Endothelial cell of umbilical vein (primary cell): Measurements from ENCODE around the gene LSM2. TPM values are rescaled to one million over a fixed set of nuclear protein-coding genes. Genes with fewer than 3 reads are reported as not detected.

ENCODE experiments used
- BruUV-seq: library from RNA; stranded (reverse); fragments of 400-500 nt; replicated peaks from 2 replicates; lab custom pipeline; 2021; lab: Mats Ljungman, UMichigan
- CTCF ChIA-PET: fragments of 300-600, 350-600 bp; sonication (Branson Sonifier 250); formaldehyde crosslinking; loops from one replicate; lab custom pipeline; 2021; ENCODE audit warnings: antibody characterized with exemption, inconsistent platforms; lab: Charles Lee
- POLR2A ChIA-PET: fragments of 300-600, 350-600 bp; sonication (Branson Sonifier 250); formaldehyde crosslinking; loops from one replicate; lab custom pipeline; 2021; ENCODE audit warnings: antibody characterized with exemption, inconsistent platforms; lab: Charles Lee
- DNase-seq: peaks from one replicate; pipeline ENCODE4 v3.0.0-alpha.2; 2011; ENCODE audit warnings: low read depth, low spot score
- FAIRE-seq: peaks from 2 replicates; lab custom pipeline; 2011; peaks lifted over from hg19 to GRCh38; lab: Jason Lieb, UNC
- H2AFZ ChIP-seq: 2 replicates; pipeline ENCODE4 v1.6.0; 2012; ENCODE audit warnings: low read depth, low read length, control low read depth, inconsistent platforms
- H3K27ac ChIP-seq: 2 replicates; pipeline ENCODE4 v1.5.1; 2011; ENCODE audit warnings: low read depth, mild to moderate bottlenecking, control low read depth, low read length, moderate library complexity; ENCODE audit not compliant: insufficient read depth
- H3K27me3 ChIP-seq, 2 experiments: 2 replicates each; pipeline versions ENCODE4 v1.6.0 to v1.6.1; 2011; ENCODE audit warnings: low read length in 2 of 2, mixed read lengths in 1 of 2; ENCODE audit not compliant: control insufficient read depth in 2 of 2, insufficient read depth in 2 of 2
- H3K36me3 ChIP-seq, 2 experiments: 2 replicates in 1 of 2; 3 replicates in 1 of 2; pipeline ENCODE4 v1.5.1; 2011; ENCODE audit warnings: low read length in 2 of 2, mild to moderate bottlenecking in 1 of 2, moderate library complexity in 1 of 2; ENCODE audit not compliant: control insufficient read depth in 2 of 2, insufficient read depth in 2 of 2; ENCODE audit errors: extremely low read depth in 1 of 2
- H3K4me1 ChIP-seq: 3 replicates; pipeline ENCODE4 v1.5.1; 2011; ENCODE audit warnings: mild to moderate bottlenecking, low read length; ENCODE audit not compliant: control insufficient read depth, insufficient read depth; ENCODE audit errors: extremely low read depth
- H3K4me2 ChIP-seq: 2 replicates; pipeline ENCODE4 v1.6.1; 2011; ENCODE audit warnings: low read length, control low read depth, mixed read lengths; ENCODE audit not compliant: insufficient read depth
- H3K4me3 ChIP-seq, 3 experiments: fragments of 200-600 bp in 1 of 3; sonication (generic), shearing (Covaris generic) in 1 of 3; replicated peaks in 1 of 3; 2 replicates each; pipeline ENCODE4 v1.5.1; 2011 to 2016; ENCODE audit warnings: control low read depth in 3 of 3, low read length in 3 of 3, mild to moderate bottlenecking in 2 of 3, inconsistent platforms in 1 of 3, low read depth in 1 of 3, moderate library complexity in 1 of 3; ENCODE audit not compliant: insufficient read depth in 1 of 3
- H3K79me2 ChIP-seq: 2 replicates; pipeline ENCODE4 v1.6.0; 2012; ENCODE audit warnings: low read length, inconsistent platforms; ENCODE audit not compliant: control insufficient read depth, insufficient read depth
- H3K9ac ChIP-seq: replicated peaks from 2 replicates; pipeline ENCODE3; 2011; ENCODE audit warnings: low read length, control low read depth; ENCODE audit not compliant: insufficient read depth; ENCODE audit errors: extremely low read depth
- H3K9me1 ChIP-seq: replicated peaks from 3 replicates; pipeline ENCODE4 v1.6.0; 2011; ENCODE audit warnings: mild to moderate bottlenecking, low read length; ENCODE audit not compliant: control insufficient read depth, insufficient read depth; ENCODE audit errors: extremely low read depth
- H3K9me3 ChIP-seq: replicated peaks from 2 replicates; pipeline ENCODE4 v1.5.1; 2012; ENCODE audit warnings: low read length, inconsistent platforms; ENCODE audit not compliant: control insufficient read depth, insufficient read depth
- H4K20me1 ChIP-seq: replicated peaks from 2 replicates; pipeline ENCODE3; 2011; ENCODE audit warnings: mild to moderate bottlenecking, low read length; ENCODE audit not compliant: control insufficient read depth, insufficient read depth; ENCODE audit errors: extremely low read depth
- CTCF ChIP-seq, 2 donors: IDR thresholded peaks; 1 replicate in 1 of 2; 2 replicates in 1 of 2; pipeline ENCODE4 v1.5.1; 2011; ENCODE audit warnings: low read length in 2 of 2, mild to moderate bottlenecking in 2 of 2, moderate library complexity in 2 of 2, control low read depth in 1 of 2, inconsistent platforms in 1 of 2, low read depth in 1 of 2; ENCODE audit not compliant: insufficient read depth in 1 of 2; ENCODE audit errors: extremely low read depth in 1 of 2
- EZH2 ChIP-seq: IDR thresholded peaks from 2 replicates; pipeline ENCODE4 v1.6.1; 2012; ENCODE audit warnings: borderline replicate concordance, low read depth, mild to moderate bottlenecking, moderate library complexity, low read length, inconsistent platforms; ENCODE audit not compliant: severe bottlenecking
- FOS ChIP-seq: IDR thresholded peaks from 2 replicates; pipeline ENCODE4 v1.6.1; 2011; ENCODE audit warnings: mild to moderate bottlenecking, low read length, moderate library complexity, borderline replicate concordance; ENCODE audit not compliant: insufficient read depth
- GATA2 ChIP-seq: IDR thresholded peaks from 2 replicates; pipeline ENCODE4 v1.7.0; 2011; ENCODE audit warnings: low read depth, mild to moderate bottlenecking, moderate library complexity, mixed read lengths, low read length; ENCODE audit not compliant: insufficient read length, insufficient read depth
- JUN ChIP-seq: IDR thresholded peaks from 2 replicates; pipeline ENCODE4 v1.6.1; 2011; ENCODE audit warnings: borderline replicate concordance, low read depth; ENCODE audit not compliant: insufficient read length, insufficient read depth
- MYC ChIP-seq: IDR thresholded peaks from one replicate; pipeline ENCODE4 v1.6.1; 2011; ENCODE audit warnings: mild to moderate bottlenecking, low read depth, low read length
- POLR2A ChIP-seq: IDR thresholded peaks from 2 replicates; pipeline ENCODE4 v1.6.1; 2012; ENCODE audit warnings: low read depth, mild to moderate bottlenecking, control low read depth, low read length
- POLR2AphosphoS5 ChIP-seq: IDR thresholded peaks from 2 replicates; pipeline ENCODE4 v1.6.1; 2012; ENCODE audit warnings: low read depth, mild to moderate bottlenecking, control low read depth, low read length, moderate library complexity; ENCODE audit not compliant: insufficient read depth
- dilution Hi-C: fragments of 300-500 bp; cut with MboI; formaldehyde crosslinking; loops from one replicate; pipeline ENCODE4 v1.15.0; 2019; ENCODE audit warnings: low sequenced_read_pairs; ENCODE audit not compliant: extremely low pct_ligation_motif_present
- intact Hi-C: fragments of 100-400 bp; cut with micrococcal nuclease; formaldehyde crosslinking; loops from one replicate; pipeline ENCODE4 v1.10.0; 2022
- polyA plus RNA-seq, 4 experiments: library from polyadenylated mRNA; depleted of rRNA in 3 of 4; stranded (reverse) in 3 of 4; unstranded in 1 of 4; fragments of >200 nt; gene quantifications; 2 replicates each; pipeline versions ENCODE4 v1.2.1 to v1.2.3, GENCODE V29; 2011 to 2012; ENCODE audit warnings: missing spikeins in 1 of 4
- total RNA-seq: library from RNA; stranded (reverse); gene quantifications from 2 replicates; pipeline ENCODE4 v1.2.3, GENCODE V29; 2021
- TF ChIP-seq, protein P1 (sequence below): IDR thresholded peaks from 2 replicates; pipeline ENCODE4 v1.6.1; 2011; ENCODE audit not compliant: insufficient read depth, insufficient read length

LSM2 gene
- total and polyA plus RNA-seq, 2 donors (not counting 3 experiments of a cell fraction or from before 2014, with no cell fraction given), result 78.1 to 86.0 TPM

DNA sequence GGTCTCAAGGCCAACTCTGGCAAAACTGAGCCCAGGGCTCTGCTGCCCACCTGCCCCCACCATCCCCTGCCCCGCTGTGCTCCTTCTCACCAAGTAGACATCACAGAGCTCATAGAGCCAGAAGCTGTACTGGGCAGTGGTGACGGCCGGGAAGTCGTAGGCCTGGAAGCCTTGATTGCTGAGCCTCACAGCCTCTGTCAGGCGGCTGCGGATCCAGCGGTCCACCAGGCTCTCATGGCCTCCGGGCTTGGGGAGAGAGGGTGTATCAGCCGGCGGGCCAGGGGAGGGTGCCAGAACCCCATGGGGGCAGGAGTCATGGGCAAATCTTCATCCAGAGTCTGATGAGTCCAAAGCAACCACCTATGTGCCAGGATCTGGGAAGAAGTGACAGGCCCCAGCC lies 26.9 kb downstream of the LSM2 start:
- H3K4me2 ChIP-seq, result no peak overlapping the region
- TF ChIP-seq FOS, result no peak
- TF ChIP-seq MYC, result no peak
- no peak for TF ChIP-seq POLR2A
- TF ChIP-seq, protein P1, sequence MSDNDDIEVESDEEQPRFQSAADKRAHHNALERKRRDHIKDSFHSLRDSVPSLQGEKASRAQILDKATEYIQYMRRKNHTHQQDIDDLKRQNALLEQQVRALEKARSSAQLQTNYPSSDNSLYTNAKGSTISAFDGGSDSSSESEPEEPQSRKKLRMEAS, result no peak
- TF ChIP-seq JUN, result no peak
- TF ChIP-seq CTCF (IDR thresholded peaks at IDR 0.05; ENCODE audit: extremely low read depth in 1 of 2, insufficient read depth in 1 of 2, low read depth in 1 of 2, low read length in 2 of 2), result no peak
- no peak for TF ChIP-seq POLR2AphosphoS5
- no peak for TF ChIP-seq EZH2
- no peak for TF ChIP-seq GATA2
- no peak for FAIRE-seq
- no peaks in the 10 kb centered on the region for H3K9me3 ChIP-seq
- peaks cover 4% of the 10 kb centered on the region for H3K4me1 ChIP-seq
- no peak for DNase-seq
- H3K9me1 ChIP-seq, result no peaks in the 10 kb centered on the region
- no peak overlapping the region for H3K9ac ChIP-seq
- ChIA-PET CTCF (interaction anchor here (0.9 to 2.3 kb wide), 2 partner anchors 10 to 11 kb away, joined by 3 to 14 read pairs; no protein-coding TSS in a partner anchor), POLR2A (no interaction called here)
- dilution Hi-C loops, result no loop called here
- no peaks in the 10 kb centered on the region for H4K20me1 ChIP-seq
- H3K27me3 ChIP-seq, result no peaks in the 10 kb centered on the region
- no peak overlapping the region for H2AFZ ChIP-seq
- no peaks in the 10 kb centered on the region for H3K79me2 ChIP-seq
- no peak overlapping the region for H3K4me3 ChIP-seq
- BruUV-seq, result no TSS peak
- intact Hi-C loops, result no loop called here
- H3K27ac ChIP-seq, result no peak overlapping the region
- peaks cover 7 to 45% of the 10 kb centered on the region in 2 experiments for H3K36me3 ChIP-seq
